Keratinocyte (primary cell): ENCODE results near the gene SLC39A3. TPM values are rescaled to one million over a fixed set of nuclear protein-coding genes. Genes with fewer than 3 reads are reported as not detected.

Experiments
- DNase-seq: peaks from one replicate; pipeline ENCODE4 v3.0.0-alpha.2; 2011; ENCODE audit warnings: low read depth, missing footprints, low spot score
- FAIRE-seq: peaks from 2 replicates; lab custom pipeline; 2011; peaks lifted over from hg19 to GRCh38; lab: Jason Lieb, UNC
- H2AFZ ChIP-seq: 2 replicates; pipeline ENCODE4 v1.6.0; 2012; ENCODE audit warnings: low read length, control low read depth, inconsistent platforms; ENCODE audit not compliant: control insufficient read depth
- H3K27ac ChIP-seq: 2 replicates; pipeline ENCODE4 v1.5.1; 2011; ENCODE audit warnings: low read length; ENCODE audit not compliant: control insufficient read depth, insufficient read depth
- H3K27me3 ChIP-seq: 3 replicates; pipeline ENCODE4 v1.6.0; 2011; ENCODE audit warnings: low read length; ENCODE audit not compliant: control insufficient read depth, insufficient read depth; ENCODE audit errors: extremely low read depth
- H3K36me3 ChIP-seq, 2 experiments: 2 replicates in 1 of 2; 3 replicates in 1 of 2; pipeline ENCODE4 v1.5.1; 2011; ENCODE audit warnings: low read length in 2 of 2, mild to moderate bottlenecking in 1 of 2; ENCODE audit not compliant: control insufficient read depth in 2 of 2, insufficient read depth in 2 of 2; ENCODE audit errors: extremely low read depth in 1 of 2
- H3K4me1 ChIP-seq: 3 replicates; pipeline ENCODE4 v1.5.1; 2011; ENCODE audit warnings: low read length; ENCODE audit not compliant: control insufficient read depth, insufficient read depth; ENCODE audit errors: extremely low read depth
- H3K4me2 ChIP-seq: 3 replicates; pipeline ENCODE4 v1.6.0; 2011; ENCODE audit warnings: low read depth, low read length; ENCODE audit not compliant: control insufficient read depth, insufficient read depth; ENCODE audit errors: extremely low read depth
- H3K4me3 ChIP-seq, 3 experiments: fragments of 200-600 bp in 1 of 3; sonication (generic) in 1 of 3; 2 replicates in 2 of 3; 3 replicates in 1 of 3; pipeline ENCODE4 v1.5.1; 2011 to 2016; ENCODE audit warnings: low read length in 3 of 3, mild to moderate bottlenecking in 3 of 3, control low read depth in 2 of 3, inconsistent platforms in 1 of 3, low read depth in 1 of 3, mixed read lengths in 1 of 3, mixed run types in 1 of 3, moderate library complexity in 1 of 3; ENCODE audit not compliant: control insufficient read depth in 2 of 3, insufficient read depth in 2 of 3; ENCODE audit errors: extremely low read depth in 1 of 3
- H3K79me2 ChIP-seq: 2 replicates; pipeline ENCODE4 v1.6.0; 2012; ENCODE audit warnings: low read length; ENCODE audit not compliant: control insufficient read depth, insufficient read depth
- H3K9ac ChIP-seq: 3 replicates; pipeline ENCODE4 v1.6.0; 2011; ENCODE audit warnings: low read length; ENCODE audit not compliant: control insufficient read depth, insufficient read depth; ENCODE audit errors: extremely low read depth
- H3K9me1 ChIP-seq: 3 replicates; pipeline ENCODE4 v1.6.0; 2011; ENCODE audit warnings: low read length; ENCODE audit not compliant: control insufficient read depth, insufficient read depth; ENCODE audit errors: extremely low read depth
- H3K9me3 ChIP-seq: 2 replicates; pipeline ENCODE4 v1.5.1; 2012; ENCODE audit warnings: low read depth, low read length; ENCODE audit not compliant: control insufficient read depth
- H4K20me1 ChIP-seq: 3 replicates; pipeline ENCODE4 v1.6.0; 2011; ENCODE audit warnings: low read length; ENCODE audit not compliant: control insufficient read depth, insufficient read depth; ENCODE audit errors: extremely low read depth
- EZH2 ChIP-seq: IDR thresholded peaks from one replicate; pipeline ENCODE4 v1.6.1; 2012; ENCODE audit warnings: inconsistent platforms, mild to moderate bottlenecking, low read length, moderate library complexity
- dilution Hi-C: fragments of 300-500 bp; cut with MboI; formaldehyde crosslinking; loops from one replicate; pipeline ENCODE4 v1.7.0; 2020; ENCODE audit warnings: low sequenced_read_pairs; ENCODE audit not compliant: extremely low pct_ligation_motif_present
- polyA plus RNA-seq, 5 experiments: library from polyadenylated mRNA; depleted of rRNA in 3 of 5; stranded (reverse) in 3 of 5; stranded (forward) in 1 of 5; unstranded in 1 of 5; fragments of >200 nt; gene quantifications; 1 replicate in 1 of 5; 2 replicates in 3 of 5; 3 replicates in 1 of 5; pipeline versions ENCODE4 v1.2.1 to v1.2.3, GENCODE V29; 2011 to 2012; ENCODE audit warnings: missing spikeins in 2 of 5, low read depth in 1 of 5, low replicate concordance in 1 of 5
- TF ChIP-seq, protein P1 (sequence below), 3 experiments: IDR thresholded peaks in 1 of 3; conservative IDR thresholded peaks in 1 of 3; optimal IDR thresholded peaks in 1 of 3; 2 replicates in 2 of 3; 3 replicates in 1 of 3; pipeline versions ENCODE3 to v1.5.1; 2011; ENCODE audit warnings: low read length in 3 of 3, mild to moderate bottlenecking in 3 of 3, moderate library complexity in 2 of 3, control low read depth in 1 of 3, inconsistent platforms in 1 of 3; ENCODE audit not compliant: insufficient read depth in 2 of 3; ENCODE audit errors: extremely low read depth in 1 of 3

SLC39A3 gene
- polyA plus RNA-seq, 1 donor (not counting 4 experiments of a cell fraction or from before 2014, with no cell fraction given) = 26.2 TPM

DNA sequence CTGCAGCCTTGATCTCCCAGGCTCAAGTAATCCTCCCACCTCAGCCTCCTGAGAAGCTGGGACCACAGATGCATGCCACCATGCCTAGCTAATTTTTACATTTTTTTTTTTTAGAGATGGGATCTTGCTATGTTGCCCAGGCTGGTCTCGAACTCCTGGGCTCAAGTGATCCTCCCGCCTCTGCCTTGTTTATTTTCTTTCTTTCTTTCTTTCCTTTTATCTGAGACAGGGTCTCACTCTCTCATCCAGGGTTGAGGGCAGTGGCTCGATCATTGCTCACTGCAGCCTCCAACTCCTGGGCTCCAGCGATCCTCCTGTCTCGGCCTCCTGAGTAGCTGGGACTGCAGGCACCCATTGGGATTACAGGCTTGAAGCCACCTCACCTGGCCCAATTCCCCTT is 33.6 kb downstream of the SLC39A3 start:
- no peak overlapping the region for H3K27ac ChIP-seq
- H3K9ac ChIP-seq = no peak overlapping the region
- no peaks in the 10 kb centered on the region for H4K20me1 ChIP-seq
- H2AFZ ChIP-seq = no peak overlapping the region
- H3K27me3 ChIP-seq = peaks cover 15% of the 10 kb centered on the region
- no peaks in the 10 kb centered on the region for H3K4me1 ChIP-seq
- DNase-seq (no peak), FAIRE-seq (no peak)
- no peak overlapping the region for H3K4me2 ChIP-seq
- dilution Hi-C loops = no loop called here
- no peak overlapping the region for H3K4me3 ChIP-seq
- no peaks in the 10 kb centered on the region for H3K9me1 ChIP-seq
- no peaks in the 10 kb centered on the region for H3K9me3 ChIP-seq
- TF ChIP-seq, protein P1, sequence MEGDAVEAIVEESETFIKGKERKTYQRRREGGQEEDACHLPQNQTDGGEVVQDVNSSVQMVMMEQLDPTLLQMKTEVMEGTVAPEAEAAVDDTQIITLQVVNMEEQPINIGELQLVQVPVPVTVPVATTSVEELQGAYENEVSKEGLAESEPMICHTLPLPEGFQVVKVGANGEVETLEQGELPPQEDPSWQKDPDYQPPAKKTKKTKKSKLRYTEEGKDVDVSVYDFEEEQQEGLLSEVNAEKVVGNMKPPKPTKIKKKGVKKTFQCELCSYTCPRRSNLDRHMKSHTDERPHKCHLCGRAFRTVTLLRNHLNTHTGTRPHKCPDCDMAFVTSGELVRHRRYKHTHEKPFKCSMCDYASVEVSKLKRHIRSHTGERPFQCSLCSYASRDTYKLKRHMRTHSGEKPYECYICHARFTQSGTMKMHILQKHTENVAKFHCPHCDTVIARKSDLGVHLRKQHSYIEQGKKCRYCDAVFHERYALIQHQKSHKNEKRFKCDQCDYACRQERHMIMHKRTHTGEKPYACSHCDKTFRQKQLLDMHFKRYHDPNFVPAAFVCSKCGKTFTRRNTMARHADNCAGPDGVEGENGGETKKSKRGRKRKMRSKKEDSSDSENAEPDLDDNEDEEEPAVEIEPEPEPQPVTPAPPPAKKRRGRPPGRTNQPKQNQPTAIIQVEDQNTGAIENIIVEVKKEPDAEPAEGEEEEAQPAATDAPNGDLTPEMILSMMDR (optimal IDR thresholded peaks at IDR 0.05 in 1 of 3, IDR thresholded peaks at IDR 0.05 in 1 of 3, conservative IDR thresholded peaks at IDR 0.05 in 1 of 3; ENCODE audit: extremely low read depth in 1 of 3, insufficient read depth in 2 of 3, low read length in 3 of 3) = no peak
- TF ChIP-seq EZH2 = no peak
- H3K36me3 ChIP-seq = no peaks in the 10 kb centered on the region
- H3K79me2 ChIP-seq = no peaks in the 10 kb centered on the region

DNA sequence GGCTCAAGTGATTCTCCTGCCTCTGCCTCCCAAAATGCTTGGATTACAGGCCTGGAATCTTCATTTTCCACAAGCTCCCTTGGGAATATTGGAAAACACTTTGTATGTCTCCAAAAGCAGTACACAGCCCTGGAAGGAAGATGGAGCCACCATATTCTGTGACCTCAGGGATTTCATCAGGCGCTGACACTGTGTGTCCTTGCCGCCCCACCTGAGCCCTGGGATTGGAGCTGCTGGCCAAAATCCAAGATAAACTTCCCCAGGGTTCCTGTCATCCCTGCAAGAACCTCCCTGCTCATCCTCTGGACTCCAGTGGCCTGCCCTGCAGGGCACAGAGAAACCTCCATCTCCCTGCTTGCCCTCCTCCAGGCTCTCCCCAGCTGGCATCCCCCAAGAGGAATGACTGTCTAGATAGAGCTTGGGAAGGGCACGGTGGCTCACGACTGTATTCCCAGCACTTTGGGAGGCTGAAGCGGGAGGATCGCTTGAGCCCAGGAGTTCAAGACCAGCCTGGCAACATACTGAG is 36.1 kb downstream of the SLC39A3 start:
- no peaks in the 10 kb centered on the region for H3K79me2 ChIP-seq
- no peak for TF ChIP-seq EZH2
- TF ChIP-seq, protein P1 (optimal IDR thresholded peaks at IDR 0.05 in 1 of 3, IDR thresholded peaks at IDR 0.05 in 1 of 3, conservative IDR thresholded peaks at IDR 0.05 in 1 of 3; ENCODE audit: extremely low read depth in 1 of 3, insufficient read depth in 2 of 3, low read length in 3 of 3) = no peak
- H2AFZ ChIP-seq = no peak overlapping the region
- H3K4me1 ChIP-seq = no peaks in the 10 kb centered on the region
- H3K36me3 ChIP-seq = no peaks in the 10 kb centered on the region
- no peaks in the 10 kb centered on the region for H3K9me3 ChIP-seq
- no peak overlapping the region for H3K27ac ChIP-seq
- DNase-seq (no peak), FAIRE-seq (no peak)
- H3K9ac ChIP-seq = no peak overlapping the region
- H3K9me1 ChIP-seq = no peaks in the 10 kb centered on the region
- no peak overlapping the region for H3K4me3 ChIP-seq
- dilution Hi-C loops = no loop called here
- no peaks in the 10 kb centered on the region for H4K20me1 ChIP-seq
- H3K27me3 ChIP-seq = peaks cover 26% of the 10 kb centered on the region
- no peak overlapping the region for H3K4me2 ChIP-seq
